HEK293T (cell line): ENCODE measurements around the gene TAS2R43.

ENCODE experiments used
- ARNT ChIP-seq: fragments of 450-650 bp; IDR thresholded peaks from 2 replicates; pipeline ENCODE4 v1.6.1; 2017; ENCODE audit warnings: mild to moderate bottlenecking
- BHLHE40 ChIP-seq: fragments of 450-650 bp; IDR thresholded peaks from 2 replicates; pipeline ENCODE4 v1.6.1; 2016; ENCODE audit warnings: mild to moderate bottlenecking, moderate library complexity, borderline replicate concordance
- SP1 ChIP-seq: fragments of 450-650 bp; IDR thresholded peaks from 2 replicates; pipeline ENCODE4 v1.6.1; 2017
- ZNF384 ChIP-seq: fragments of 450-650 bp; IDR thresholded peaks from 2 replicates; pipeline ENCODE4 v1.6.1; 2016

DNA sequence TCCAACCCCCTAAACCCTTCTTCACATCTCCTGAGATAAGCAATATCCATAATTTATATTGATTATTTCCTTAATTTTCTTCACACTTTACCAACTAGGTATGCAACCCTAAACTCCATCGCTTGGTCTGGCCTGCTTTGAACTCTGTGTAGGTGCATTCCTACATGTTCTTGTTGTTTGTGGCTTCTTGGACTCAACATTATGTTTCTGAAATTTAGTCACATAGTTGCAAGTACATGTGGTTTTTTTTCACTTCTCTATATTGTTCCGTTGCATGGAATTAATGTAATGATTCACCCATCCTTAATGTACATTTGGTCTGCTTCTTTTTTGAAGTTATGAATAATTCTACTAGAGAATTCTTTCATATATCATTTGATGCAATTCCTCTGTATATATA lies 44.0 kb upstream of the TAS2R43 start:
- TF ChIP-seq ZNF384 (no peak), SP1 (no peak), ARNT (no peak), BHLHE40 (no peak)
